Cardiac septum (tissue), 1 donor: ENCODE measurements around the gene GRIK3. TPM values are rescaled to one million over a fixed set of nuclear protein-coding genes. Genes with fewer than 3 reads are reported as not detected.

Experiments used
- DNase-seq: peaks from one replicate; pipeline ENCODE4 v3.0.0-alpha.2; 2020; ENCODE audit warnings: low spot score
- intact Hi-C: fragments of 100-400 bp; cut with DNase I; formaldehyde crosslinking; loops from one replicate; pipeline ENCODE4 v1.14.0; 2022
- total RNA-seq: library from RNA; stranded (reverse); fragmentation: NEBNext Ultra II Directional; extraction: Animal tissue kit (Norgen Biotek cat#: 25700); gene quantifications from one replicate; pipeline ENCODE4 v1.2.1, GENCODE V29; 2021
- donor health status: DM: no; HTN: no; CAD: no.

The GRIK3 gene
- total RNA-seq, 1 donor from 2014 or later, result 0.08 TPM

- DNase-seq, result no peak
- intact Hi-C loops, result no loop called here
Measured at GRCh38 chr1:37020653-37021277, 13.6 kb downstream of the GRIK3 start.

GRCh38 chr1:37018510-37018909 lies 15.8 kb downstream of the GRIK3 start:
- intact Hi-C loops, result no loop called here

GRCh38 chr1:37017720-37018119 lies 16.6 kb downstream of the GRIK3 start:
- intact Hi-C loops, result no loop called here
- no peak for DNase-seq

More at GRCh38 chr1:37018510-37018909, 15.8 kb downstream of the GRIK3 start:
- no peak for DNase-seq

GRCh38 chr1:37016121-37016520 lies 18.2 kb downstream of the GRIK3 start:
- no peak for DNase-seq
- intact Hi-C loops, result no loop called here

- intact Hi-C loops, result no loop called here
Measured at GRCh38 chr1:37015713-37016112, 18.6 kb downstream of the GRIK3 start.

GRCh38 chr1:37012226-37012625 lies 22.1 kb downstream of the GRIK3 start:
- intact Hi-C loops, result no loop called here
- DNase-seq, result no peak

More at GRCh38 chr1:37015713-37016112, 18.6 kb downstream of the GRIK3 start:
- no peak for DNase-seq

GRCh38 chr1:37010011-37010410 lies 24.3 kb downstream of the GRIK3 start:
- intact Hi-C loops, result no loop called here
- no peak for DNase-seq

- no peak for DNase-seq
- intact Hi-C loops, result no loop called here
Measured at GRCh38 chr1:37009521-37009920, 24.8 kb downstream of the GRIK3 start.

- no peak for DNase-seq
- intact Hi-C loops, result no loop called here
Measured at GRCh38 chr1:37006132-37006868, 28.0 kb downstream of the GRIK3 start.

- DNase-seq, result no peak
- intact Hi-C loops, result no loop called here
Measured at GRCh38 chr1:37002898-37003297, 31.4 kb downstream of the GRIK3 start.

GRCh38 chr1:37001703-37002102 lies 32.6 kb downstream of the GRIK3 start:
- intact Hi-C loops, result no loop called here
- no peak for DNase-seq

GRCh38 chr1:36996106-36996505 lies 38.2 kb downstream of the GRIK3 start:
- intact Hi-C loops, result no loop called here
- no peak for DNase-seq

- intact Hi-C loops, result no loop called here
- no peak for DNase-seq
Measured at GRCh38 chr1:36994868-36995267, 39.4 kb downstream of the GRIK3 start.

GRCh38 chr1:36994294-36994693 lies 40.0 kb downstream of the GRIK3 start:
- intact Hi-C loops, result no loop called here
- no peak for DNase-seq

- DNase-seq, result no peak
- intact Hi-C loops, result no loop called here
Measured at GRCh38 chr1:36992139-36992943, 42.0 kb downstream of the GRIK3 start.

GRCh38 chr1:36991551-36991950 lies 42.8 kb downstream of the GRIK3 start:
- intact Hi-C loops, result no loop called here
- no peak for DNase-seq

GRCh38 chr1:36990928-36991327 lies 43.4 kb downstream of the GRIK3 start:
- intact Hi-C loops, result no loop called here
- DNase-seq, result no peak

- no peak for DNase-seq
- intact Hi-C loops, result no loop called here
Measured at GRCh38 chr1:36989241-36989640, 45.1 kb downstream of the GRIK3 start.

GRCh38 chr1:36988741-36989193 lies 45.5 kb downstream of the GRIK3 start:
- intact Hi-C loops, result no loop called here
- DNase-seq, result no peak

GRCh38 chr1:36988321-36988720 lies 46.0 kb downstream of the GRIK3 start:
- intact Hi-C loops, result no loop called here
- DNase-seq, result no peak
